ENCODE results near the gene TBC1D8B. TPM values are rescaled to one million over a fixed set of nuclear protein-coding genes. Genes with fewer than 3 reads are reported as not detected.

TBC1D8B gene
- total RNA-seq, 4 donors from 2014 or later, result 5.3 to 27.9 (median 10.0) TPM

DNA sequence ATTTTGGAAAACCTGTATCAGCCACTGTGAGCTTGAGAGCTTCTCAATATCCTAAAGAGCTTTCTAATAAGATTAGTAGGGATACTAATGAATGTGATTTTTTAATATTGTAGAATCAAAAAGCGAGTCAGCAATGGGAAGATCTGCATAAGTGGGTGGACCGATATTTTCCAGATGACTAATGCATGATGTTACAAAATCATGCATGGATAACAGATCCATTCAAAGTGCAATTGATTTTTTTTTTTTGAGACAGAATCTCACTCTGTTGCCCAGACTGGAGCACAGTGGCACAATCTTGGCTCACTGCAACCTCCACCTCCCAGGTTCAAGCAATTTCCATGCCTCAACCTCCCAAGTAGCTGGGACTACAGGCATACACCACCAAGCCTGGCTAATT, 110.4 kb downstream of the TBC1D8B start:
- Histone ChIP-seq H3K36me3 (no peaks in the 10 kb centered on the region), H3K27me3 (no peaks in the 10 kb centered on the region), H3K9me3 (no peaks in the 10 kb centered on the region), H3K4me3 (no peak overlapping the region), H3K4me1 (no peaks in the 10 kb centered on the region), H3K27ac (no peak overlapping the region)
- intact Hi-C loops (cut with DNase I; ENCODE audit: low total_unique reads), result no loop called here
- no peak for DNase-seq
- TF ChIP-seq, protein P1, sequence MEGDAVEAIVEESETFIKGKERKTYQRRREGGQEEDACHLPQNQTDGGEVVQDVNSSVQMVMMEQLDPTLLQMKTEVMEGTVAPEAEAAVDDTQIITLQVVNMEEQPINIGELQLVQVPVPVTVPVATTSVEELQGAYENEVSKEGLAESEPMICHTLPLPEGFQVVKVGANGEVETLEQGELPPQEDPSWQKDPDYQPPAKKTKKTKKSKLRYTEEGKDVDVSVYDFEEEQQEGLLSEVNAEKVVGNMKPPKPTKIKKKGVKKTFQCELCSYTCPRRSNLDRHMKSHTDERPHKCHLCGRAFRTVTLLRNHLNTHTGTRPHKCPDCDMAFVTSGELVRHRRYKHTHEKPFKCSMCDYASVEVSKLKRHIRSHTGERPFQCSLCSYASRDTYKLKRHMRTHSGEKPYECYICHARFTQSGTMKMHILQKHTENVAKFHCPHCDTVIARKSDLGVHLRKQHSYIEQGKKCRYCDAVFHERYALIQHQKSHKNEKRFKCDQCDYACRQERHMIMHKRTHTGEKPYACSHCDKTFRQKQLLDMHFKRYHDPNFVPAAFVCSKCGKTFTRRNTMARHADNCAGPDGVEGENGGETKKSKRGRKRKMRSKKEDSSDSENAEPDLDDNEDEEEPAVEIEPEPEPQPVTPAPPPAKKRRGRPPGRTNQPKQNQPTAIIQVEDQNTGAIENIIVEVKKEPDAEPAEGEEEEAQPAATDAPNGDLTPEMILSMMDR (IDR thresholded peaks at IDR 0.05), result no peak
- no peak for TF ChIP-seq POLR2A (IDR thresholded peaks at IDR 0.05)

- H3K27me3 ChIP-seq, result no peaks in the 10 kb centered on the region
- TF ChIP-seq, protein P1 (IDR thresholded peaks at IDR 0.05), result no peak
- no peak for TF ChIP-seq POLR2A (IDR thresholded peaks at IDR 0.05)
Measured at GRCh38 chrX:106917830-106918500, 115.5 kb downstream of the TBC1D8B start.

DNA sequence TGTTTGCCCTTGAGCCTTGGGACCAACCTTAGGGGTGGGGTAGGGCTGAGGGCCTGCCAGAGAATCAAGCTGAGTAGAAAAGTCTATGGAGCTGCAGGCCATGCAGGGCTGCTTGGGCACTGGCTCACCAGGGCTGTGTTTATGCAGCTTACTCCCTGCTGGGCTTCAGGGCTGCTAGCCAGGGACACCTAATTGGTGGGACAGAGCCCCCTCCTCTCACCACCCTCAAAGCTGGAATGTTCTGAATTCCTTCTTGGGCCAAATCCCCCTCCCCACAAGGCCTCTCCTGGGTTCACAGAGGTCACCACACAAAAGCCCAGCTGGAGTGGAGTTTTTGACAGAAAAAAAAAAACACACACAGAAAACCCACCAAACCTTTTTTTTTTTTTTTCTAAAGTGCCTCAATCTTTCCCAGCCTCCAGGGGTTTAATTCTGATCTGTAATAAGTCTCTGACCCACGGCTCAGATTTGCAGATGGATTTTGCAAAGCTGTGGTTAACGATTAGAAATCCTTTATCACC, 117.5 kb downstream of the TBC1D8B start, which contains the start of gene CLDN2:
TSS of gene CLDN2 (plus strand) at position 471 of the 521 bp plus-strand sequence. CDS start 7,827 bp downstream, outside the sequence.
- intact Hi-C loops (cut with DNase I; ENCODE audit: low total_unique reads), result no loop called here
- H3K36me3 ChIP-seq, result no peaks in the 10 kb centered on the region
- no peak within 1 kb of the TSS for H3K4me3 ChIP-seq
- no peaks in the 10 kb centered on the region for H3K4me1 ChIP-seq
- DNase-seq, result no peak
- H3K27me3 ChIP-seq, result no peaks in the 10 kb centered on the region
- no peak within 1 kb of the TSS for H3K27ac ChIP-seq
- H3K9me3 ChIP-seq, result no peaks in the 10 kb centered on the region
- TF ChIP-seq, protein P1 (IDR thresholded peaks at IDR 0.05), result no peak
- TF ChIP-seq POLR2A (IDR thresholded peaks at IDR 0.05), result no peak

More at GRCh38 chrX:106917830-106918500, 115.5 kb downstream of the TBC1D8B start:
- no peak for DNase-seq
- Histone ChIP-seq H3K4me3 (no peak overlapping the region), H3K27ac (no peak overlapping the region), H3K9me3 (no peaks in the 10 kb centered on the region), H3K4me1 (no peaks in the 10 kb centered on the region), H3K36me3 (no peaks in the 10 kb centered on the region)
- intact Hi-C loops (cut with DNase I; ENCODE audit: low total_unique reads), result no loop called here

DNA sequence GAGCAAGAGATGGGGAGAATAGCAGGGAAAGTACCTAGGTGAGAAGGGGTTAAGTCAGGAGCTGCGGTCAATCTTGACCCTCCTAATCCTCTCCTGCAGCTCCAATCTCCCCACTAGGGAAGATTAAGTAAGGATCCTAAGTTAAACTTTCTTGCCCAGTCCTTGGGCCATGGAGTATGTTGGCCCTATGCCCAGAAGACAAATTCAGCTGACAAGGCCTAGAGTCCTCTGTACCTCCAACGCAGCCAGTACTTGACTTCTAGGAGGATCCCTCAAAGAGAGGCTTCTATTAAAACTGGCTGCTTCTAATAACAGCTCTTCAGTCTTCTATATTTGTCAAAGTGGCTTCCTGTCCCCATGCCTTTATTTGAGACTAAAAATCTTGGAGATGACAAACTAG, 119.2 kb downstream of the TBC1D8B start:
- no peaks in the 10 kb centered on the region for H3K9me3 ChIP-seq
- no peaks in the 10 kb centered on the region for H3K27me3 ChIP-seq
- no peak for DNase-seq
- no peak overlapping the region for H3K27ac ChIP-seq
- no peak for TF ChIP-seq POLR2A (IDR thresholded peaks at IDR 0.05)
- TF ChIP-seq, protein P1 (IDR thresholded peaks at IDR 0.05), result no peak
- no peak overlapping the region for H3K4me3 ChIP-seq
- no peaks in the 10 kb centered on the region for H3K36me3 ChIP-seq
- no peaks in the 10 kb centered on the region for H3K4me1 ChIP-seq
- intact Hi-C loops (cut with DNase I; ENCODE audit: low total_unique reads), result no loop called here

Other genes with a start within 250 kb of the TBC1D8B start
- gene RADX, start 190.7 kb upstream of the TBC1D8B start, total RNA-seq, result 10 to 100 TPM in 2 of 4 donors, 1 to 10 TPM in 2; 2.1 to 15.7 (median 8.5) TPM
- under 1 TPM in 2 of 4 donors, not detected in 2; 0.34 to 0.76 TPM for gene RNF128, start 76.0 kb upstream of the TBC1D8B start, total RNA-seq
- not detected for gene RIPPLY1, start 100.7 kb downstream of the TBC1D8B start, total RNA-seq
- gene CLDN2, start 117.7 kb downstream of the TBC1D8B start, total RNA-seq, result 1 to 10 TPM in 1 of 4 donors, not detected in 3; 1.4 TPM
- gene MORC4, start 197.5 kb downstream of the TBC1D8B start, total RNA-seq, result 10 to 100 TPM; 15.3 to 44.9 (median 24.1) TPM

All from uterus (tissue), 4 donors.